ENCODE measurements around the gene PPHLN1.
"Not testable (repeated sequence)": the region's sequence is repeated elsewhere in the genome, so short reads cannot be mapped to it uniquely, and the experiment has no call there.

The PPHLN1 gene

GRCh38 chr12:42372154-42372791, 46.3 kb downstream of the PPHLN1 start:
- DNase-seq, result no peak

- no peak for DNase-seq
Observed at GRCh38 chr12:42373669-42374068, 47.7 kb downstream of the PPHLN1 start.

- no peak for DNase-seq
Observed at GRCh38 chr12:42380733-42381132, 54.8 kb downstream of the PPHLN1 start.

GRCh38 chr12:42382013-42382696, 56.2 kb downstream of the PPHLN1 start:
- DNase-seq, result no peak

- DNase-seq, result no peak
Observed at GRCh38 chr12:42385326-42385841, 59.4 kb downstream of the PPHLN1 start.

GRCh38 chr12:42386308-42386707, 60.3 kb downstream of the PPHLN1 start:
- DNase-seq, result no peak

- not testable (repeated sequence) for DNase-seq
Observed at GRCh38 chr12:42388086-42388485, 62.1 kb downstream of the PPHLN1 start.

- no peak for DNase-seq
Observed at GRCh38 chr12:42394429-42394828, 68.5 kb downstream of the PPHLN1 start.

- no peak for DNase-seq
Observed at GRCh38 chr12:42396473-42397259, 70.7 kb downstream of the PPHLN1 start.

- no peak for DNase-seq
Observed at GRCh38 chr12:42402821-42403411, 76.9 kb downstream of the PPHLN1 start.

GRCh38 chr12:42407306-42407705, 81.3 kb downstream of the PPHLN1 start:
- DNase-seq, result no peak

GRCh38 chr12:42409471-42409870, 83.5 kb downstream of the PPHLN1 start:
- no peak for DNase-seq

- no peak for DNase-seq
Observed at GRCh38 chr12:42410340-42410739, 84.4 kb downstream of the PPHLN1 start.

GRCh38 chr12:42420395-42420794, 94.4 kb downstream of the PPHLN1 start:
- DNase-seq, result no peak

GRCh38 chr12:42421844-42422779, 96.1 kb downstream of the PPHLN1 start:
- DNase-seq, result no peak

GRCh38 chr12:42422785-42423184, 96.8 kb downstream of the PPHLN1 start:
- no peak for DNase-seq

GRCh38 chr12:42426746-42427145, 100.8 kb downstream of the PPHLN1 start:
- no peak for DNase-seq

GRCh38 chr12:42428850-42429249, 102.9 kb downstream of the PPHLN1 start:
- no peak for DNase-seq

- no peak for DNase-seq
Observed at GRCh38 chr12:42432517-42433140, 106.7 kb downstream of the PPHLN1 start.

GRCh38 chr12:42440608-42441007, 114.6 kb downstream of the PPHLN1 start:
- no peak for DNase-seq

- no peak for DNase-seq
Observed at GRCh38 chr12:42442311-42442759, 116.4 kb downstream of the PPHLN1 start.

GRCh38 chr12:42442888-42443287, 116.9 kb downstream of the PPHLN1 start:
- no peak for DNase-seq

Data from NK-92 treated with Interleukin-12 subunit alpha and Interleukin-12 subunit beta, amount 100 ng/mL, for 24 hours (cell line).